HFFc6 (cell line): ENCODE results near the gene XPO6. TPM values are rescaled to one million over a fixed set of nuclear protein-coding genes. Genes with fewer than 3 reads are reported as not detected.

Source experiments
- DNase-seq: peaks from one replicate; pipeline ENCODE4 v3.0.0-alpha.2; 2018
- H3K27ac Mint-ChIP-seq: 2 replicates; pipeline ENCODE4 v1.8.0; 2020; ENCODE audit warnings: mild to moderate bottlenecking, mixed read lengths
- H3K27me3 Mint-ChIP-seq: 2 replicates; pipeline ENCODE4 v1.8.0; 2021; ENCODE audit warnings: mild to moderate bottlenecking, moderate library complexity, mixed read lengths; ENCODE audit not compliant: insufficient read depth
- H3K36me3 Mint-ChIP-seq: 2 replicates; pipeline ENCODE4 v1.8.0; 2021; ENCODE audit warnings: low read depth, mixed read lengths
- H3K4me1 Mint-ChIP-seq: 2 replicates; pipeline ENCODE4 v1.8.0; 2020; ENCODE audit warnings: low read depth, mixed read lengths
- H3K4me3 Mint-ChIP-seq: 2 replicates; pipeline ENCODE4 v1.8.0; 2020; ENCODE audit warnings: mild to moderate bottlenecking, moderate library complexity, mixed read lengths
- H3K9me3 Mint-ChIP-seq: 2 replicates; pipeline ENCODE4 v1.8.0; 2020; ENCODE audit warnings: mild to moderate bottlenecking, mixed read lengths
- total RNA-seq, 6 experiments: library from RNA; stranded (reverse); fragmentation: NEBNext Ultra II Directional; extraction: Animal tissue kit (Norgen Biotek cat#: 25700); gene quantifications; 2 replicates in 1 of 6; 3 replicates in 5 of 6; pipeline ENCODE4 v1.2.3, GENCODE V29; 2021
- TF ChIP-seq, protein P1 (sequence below): fragments of 200-600 bp; sonication (generic); IDR thresholded peaks from 2 replicates; pipeline ENCODE4 v1.5.0; 2021; ENCODE audit warnings: antibody characterized with exemption, mild to moderate bottlenecking

The XPO6 gene
- total RNA-seq, 6 experiments from 2014 or later = 161 to 200 (median 173) TPM

DNA sequence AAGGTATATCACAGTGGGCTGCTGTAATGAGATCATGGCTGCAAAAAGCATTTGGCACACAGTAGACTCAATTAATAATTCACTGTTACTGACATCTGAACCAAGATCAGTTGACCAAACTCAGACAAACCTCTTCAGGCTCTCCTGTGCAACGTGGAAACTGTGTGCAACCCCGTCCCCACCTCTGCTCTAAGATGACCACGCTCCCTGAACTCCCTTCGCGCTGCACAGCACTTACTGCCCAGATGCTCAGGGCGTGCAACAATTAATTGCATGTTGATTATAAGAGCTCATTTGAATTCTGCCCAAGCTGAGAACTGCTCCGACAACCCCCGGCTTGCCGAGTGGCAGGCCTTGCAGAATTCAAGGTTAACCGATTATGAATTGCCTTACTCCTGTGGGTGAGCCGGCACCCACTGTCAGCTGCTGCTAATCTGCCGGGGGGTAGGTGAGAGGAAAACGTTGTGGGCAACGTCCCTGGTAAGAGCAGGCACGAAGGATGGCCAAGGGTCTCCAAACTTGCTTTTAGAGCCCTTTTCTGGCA lies 147.0 kb downstream of the XPO6 start:
- no peak for DNase-seq
- Mint-ChIP-seq H3K4me1 (peaks cover 14% of the 10 kb centered on the region), H3K9me3 (no peaks in the 10 kb centered on the region), H3K4me3 (no peak overlapping the region), H3K27ac (no peak overlapping the region), H3K27me3 (peaks cover 39% of the 10 kb centered on the region), H3K36me3 (no peaks in the 10 kb centered on the region)
- TF ChIP-seq, protein P1, sequence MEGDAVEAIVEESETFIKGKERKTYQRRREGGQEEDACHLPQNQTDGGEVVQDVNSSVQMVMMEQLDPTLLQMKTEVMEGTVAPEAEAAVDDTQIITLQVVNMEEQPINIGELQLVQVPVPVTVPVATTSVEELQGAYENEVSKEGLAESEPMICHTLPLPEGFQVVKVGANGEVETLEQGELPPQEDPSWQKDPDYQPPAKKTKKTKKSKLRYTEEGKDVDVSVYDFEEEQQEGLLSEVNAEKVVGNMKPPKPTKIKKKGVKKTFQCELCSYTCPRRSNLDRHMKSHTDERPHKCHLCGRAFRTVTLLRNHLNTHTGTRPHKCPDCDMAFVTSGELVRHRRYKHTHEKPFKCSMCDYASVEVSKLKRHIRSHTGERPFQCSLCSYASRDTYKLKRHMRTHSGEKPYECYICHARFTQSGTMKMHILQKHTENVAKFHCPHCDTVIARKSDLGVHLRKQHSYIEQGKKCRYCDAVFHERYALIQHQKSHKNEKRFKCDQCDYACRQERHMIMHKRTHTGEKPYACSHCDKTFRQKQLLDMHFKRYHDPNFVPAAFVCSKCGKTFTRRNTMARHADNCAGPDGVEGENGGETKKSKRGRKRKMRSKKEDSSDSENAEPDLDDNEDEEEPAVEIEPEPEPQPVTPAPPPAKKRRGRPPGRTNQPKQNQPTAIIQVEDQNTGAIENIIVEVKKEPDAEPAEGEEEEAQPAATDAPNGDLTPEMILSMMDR = no peak

GRCh38 chr16:28064150-28064549 lies 147.6 kb downstream of the XPO6 start:
- peaks cover 42% of the 10 kb centered on the region for H3K27me3 Mint-ChIP-seq
- H3K4me3 Mint-ChIP-seq = no peak overlapping the region
- no peaks in the 10 kb centered on the region for H3K36me3 Mint-ChIP-seq
- H3K27ac Mint-ChIP-seq = no peak overlapping the region
- no peak for DNase-seq
- TF ChIP-seq, protein P1 = no peak
- no peaks in the 10 kb centered on the region for H3K9me3 Mint-ChIP-seq
- peaks cover 14% of the 10 kb centered on the region for H3K4me1 Mint-ChIP-seq

DNA sequence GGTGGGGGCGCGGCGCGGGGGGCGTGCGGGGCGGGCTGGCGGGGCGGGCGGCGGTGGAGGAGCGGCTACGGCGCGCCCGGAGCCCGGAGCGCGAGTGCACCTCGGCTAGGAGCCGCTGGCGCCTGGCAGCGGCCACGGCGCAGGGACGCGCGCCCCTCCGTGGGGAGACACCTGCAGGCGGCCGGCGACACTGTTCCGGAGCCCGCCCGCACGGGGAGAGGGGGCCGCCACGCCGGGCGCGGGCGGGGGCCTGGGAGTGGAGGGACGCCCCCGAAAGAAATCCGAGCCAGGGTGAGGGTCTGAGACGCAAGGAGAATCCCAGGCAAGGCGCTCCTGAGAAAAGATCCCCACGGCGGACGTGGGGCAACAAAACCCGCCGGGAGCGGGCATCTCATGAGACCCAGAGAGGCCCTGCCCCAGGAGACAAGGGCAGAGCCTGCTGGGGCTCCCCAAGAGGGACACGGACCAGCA lies 148.1 kb downstream of the XPO6 start, which contains the start of gene GSG1L:
TSS of gene GSG1L (minus strand) at position 124 of the 471 bp plus-strand sequence. CDS start 290 bp downstream, outside the sequence.
- no peak within 1 kb of the TSS for H3K27ac Mint-ChIP-seq
- no peaks in the 10 kb centered on the region for H3K36me3 Mint-ChIP-seq
- H3K27me3 Mint-ChIP-seq = peaks cover 41% of the 10 kb centered on the region
- TF ChIP-seq, protein P1 = no peak
- peaks cover 12% of the 10 kb centered on the region for H3K4me1 Mint-ChIP-seq
- DNase-seq = no peak
- H3K4me3 Mint-ChIP-seq = no peak within 1 kb of the TSS
- no peaks in the 10 kb centered on the region for H3K9me3 Mint-ChIP-seq

DNA sequence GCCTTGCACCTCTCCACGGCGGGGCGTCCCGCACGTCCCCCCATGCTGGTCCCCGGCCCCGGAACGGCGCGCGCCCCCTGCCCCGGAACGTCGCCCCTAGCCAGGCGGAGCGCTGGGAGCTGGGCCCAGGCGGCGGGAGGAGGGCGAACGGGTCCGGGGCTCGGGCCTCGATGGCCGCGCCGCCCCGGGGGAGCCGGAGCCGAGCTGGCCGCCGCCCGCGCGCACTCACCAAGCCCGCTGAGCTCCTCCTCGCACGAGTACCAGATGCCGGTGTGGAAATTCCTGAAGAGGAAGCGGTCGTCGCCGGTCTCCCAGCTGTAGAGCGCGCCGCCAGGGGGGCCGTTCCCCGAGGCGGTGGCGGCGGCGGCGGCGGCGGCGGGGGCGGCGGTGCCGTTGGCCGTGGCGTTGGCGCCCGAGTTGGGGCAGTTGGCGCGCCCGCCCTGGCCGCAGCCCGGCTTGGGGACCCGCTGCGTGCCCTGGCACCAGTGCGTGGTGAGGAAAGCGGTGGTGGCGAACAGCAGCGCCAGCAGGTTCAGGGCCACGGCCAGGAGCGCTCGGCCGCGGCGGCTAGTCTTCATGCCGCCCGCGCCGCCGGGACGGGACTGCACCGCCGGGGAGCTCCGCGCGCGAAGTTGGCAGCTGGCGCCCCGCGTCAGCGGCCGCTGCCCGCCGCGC lies 148.8 kb downstream of the XPO6 start:
- DNase-seq = no peak
- Mint-ChIP-seq H3K4me3 (no peak overlapping the region), H3K9me3 (no peaks in the 10 kb centered on the region), H3K27me3 (peaks cover 45% of the 10 kb centered on the region), H3K27ac (no peak overlapping the region), H3K4me1 (peaks cover 5% of the 10 kb centered on the region), H3K36me3 (no peaks in the 10 kb centered on the region)
- TF ChIP-seq, protein P1 = no peak

- no peak overlapping the region for H3K27ac Mint-ChIP-seq
- H3K4me1 Mint-ChIP-seq = no peaks in the 10 kb centered on the region
- H3K27me3 Mint-ChIP-seq = peaks cover 49% of the 10 kb centered on the region
- TF ChIP-seq, protein P1 = no peak
- DNase-seq = no peak
- no peaks in the 10 kb centered on the region for H3K36me3 Mint-ChIP-seq
- no peaks in the 10 kb centered on the region for H3K9me3 Mint-ChIP-seq
- no peak overlapping the region for H3K4me3 Mint-ChIP-seq
Measured at GRCh38 chr16:28062261-28062846, 149.4 kb downstream of the XPO6 start.
